NCI-H748 treated with DMSO at 0.1 percent for 48 hours (cell line): ENCODE results near the gene RAB20.
"Not testable (repeated sequence)": the region's sequence is repeated elsewhere in the genome, so short reads cannot be mapped to it uniquely, and the experiment has no call there.

Source experiments
- DNase-seq: peaks from one replicate; lab custom pipeline; 2025; lab: John Stamatoyannopoulos, UW

The RAB20 gene

DNA sequence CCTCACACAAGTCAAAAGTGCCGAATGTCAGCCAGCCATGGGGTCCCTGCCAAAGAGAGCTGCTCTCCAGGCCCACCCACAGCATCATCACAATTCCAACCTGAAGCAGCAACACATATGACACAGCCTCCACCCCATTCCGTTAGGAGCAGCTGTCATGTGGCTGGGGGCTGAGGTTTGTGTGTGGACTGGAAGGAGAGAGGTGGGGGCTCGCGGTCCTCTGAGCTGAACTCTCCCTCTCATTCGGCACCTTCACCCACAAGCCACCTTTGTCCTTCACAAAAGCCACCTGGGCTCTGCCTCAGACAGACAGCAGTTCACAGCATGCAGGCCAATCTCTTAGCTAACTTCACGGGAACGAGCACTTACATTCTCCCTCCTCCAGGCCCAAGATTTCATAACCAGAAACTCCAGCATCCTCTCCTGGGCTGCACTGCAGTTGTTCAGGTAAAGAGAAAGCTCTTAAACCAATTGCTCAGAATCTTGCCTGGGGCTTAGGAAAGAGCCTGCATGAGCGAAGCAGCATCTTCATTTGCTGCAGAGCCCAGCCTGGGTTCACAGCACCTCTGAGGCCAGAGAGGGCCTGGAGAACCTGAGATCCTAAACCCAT lies 7.2 kb downstream of the RAB20 start:
- DNase-seq, result no peak

DNA sequence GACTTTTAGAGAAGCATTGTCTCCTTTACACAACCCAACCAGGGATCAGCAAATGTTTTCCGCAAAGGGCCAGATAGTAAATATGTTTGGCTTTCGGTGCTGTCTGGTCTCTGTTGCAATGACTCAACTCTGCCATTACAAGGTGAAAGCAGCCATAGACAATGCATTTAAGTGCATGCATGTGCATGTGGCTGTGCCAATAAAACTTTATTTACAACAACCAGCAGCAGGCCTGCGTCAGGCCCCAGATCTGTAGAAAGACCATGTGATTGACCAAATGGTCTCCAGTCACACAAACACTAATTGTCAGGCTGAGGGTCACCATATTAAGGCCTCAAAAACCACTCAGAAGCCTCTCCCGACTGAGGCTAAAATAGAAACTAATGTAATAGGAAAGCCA lies 8.1 kb downstream of the RAB20 start:
- DNase-seq, result no peak

DNA sequence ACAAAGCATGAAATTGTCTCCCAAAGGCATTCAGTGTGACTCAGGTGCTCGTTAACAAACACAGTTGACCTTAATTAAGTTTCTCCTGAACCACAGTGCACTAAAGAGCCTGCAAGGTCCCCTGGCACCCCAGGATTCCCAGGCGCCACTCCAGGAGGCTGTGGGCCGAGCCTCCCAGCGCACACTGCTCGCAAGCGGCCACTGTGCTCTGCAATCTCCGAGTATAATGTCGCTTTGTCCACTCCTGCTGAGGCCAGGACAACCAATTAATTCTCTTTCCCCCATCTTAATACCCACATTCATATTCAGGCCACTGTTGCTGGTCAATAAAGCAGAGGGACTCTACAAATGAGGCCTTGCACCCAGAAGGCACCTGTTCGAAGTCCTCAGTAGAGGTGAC lies 8.8 kb downstream of the RAB20 start:
- DNase-seq, result no peak

DNA sequence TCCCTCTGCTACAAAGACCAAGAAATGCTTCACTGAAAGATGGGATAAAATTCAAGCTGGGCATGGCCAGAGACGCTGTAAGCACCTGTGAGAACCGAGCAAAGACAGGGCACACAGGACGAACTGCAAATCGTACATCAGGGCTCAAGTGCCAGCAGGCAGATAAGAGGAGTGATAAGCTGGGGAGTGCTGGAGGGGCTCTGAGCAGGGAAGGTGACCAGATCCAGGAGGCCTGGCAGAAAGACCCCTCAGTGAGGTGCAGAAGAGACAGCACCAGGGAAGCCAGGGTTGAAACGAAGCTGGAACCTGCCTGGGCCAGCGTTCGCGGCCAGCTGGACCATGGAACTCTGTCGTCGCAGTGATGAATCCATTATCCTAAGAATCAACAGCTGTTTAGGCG lies 10.2 kb downstream of the RAB20 start:
- no peak for DNase-seq

DNA sequence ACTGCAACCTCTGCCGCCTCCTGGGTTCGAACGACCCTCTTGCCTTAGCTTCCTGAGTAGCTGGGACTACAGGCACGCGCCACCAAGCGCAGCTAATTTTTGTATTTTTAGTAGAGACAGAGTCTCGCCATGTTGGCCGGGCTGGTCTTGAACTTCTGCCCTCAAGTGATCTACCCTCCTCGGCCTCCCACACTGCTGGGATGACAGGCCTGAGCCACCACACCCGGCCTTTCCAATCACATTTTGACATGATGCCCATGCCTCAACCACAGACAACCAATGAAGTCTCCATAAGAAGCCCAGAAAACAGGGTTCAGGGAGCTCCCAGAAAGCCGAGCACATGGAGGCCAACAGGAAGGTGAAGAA lies 11.7 kb downstream of the RAB20 start:
- DNase-seq, result no peak

DNA sequence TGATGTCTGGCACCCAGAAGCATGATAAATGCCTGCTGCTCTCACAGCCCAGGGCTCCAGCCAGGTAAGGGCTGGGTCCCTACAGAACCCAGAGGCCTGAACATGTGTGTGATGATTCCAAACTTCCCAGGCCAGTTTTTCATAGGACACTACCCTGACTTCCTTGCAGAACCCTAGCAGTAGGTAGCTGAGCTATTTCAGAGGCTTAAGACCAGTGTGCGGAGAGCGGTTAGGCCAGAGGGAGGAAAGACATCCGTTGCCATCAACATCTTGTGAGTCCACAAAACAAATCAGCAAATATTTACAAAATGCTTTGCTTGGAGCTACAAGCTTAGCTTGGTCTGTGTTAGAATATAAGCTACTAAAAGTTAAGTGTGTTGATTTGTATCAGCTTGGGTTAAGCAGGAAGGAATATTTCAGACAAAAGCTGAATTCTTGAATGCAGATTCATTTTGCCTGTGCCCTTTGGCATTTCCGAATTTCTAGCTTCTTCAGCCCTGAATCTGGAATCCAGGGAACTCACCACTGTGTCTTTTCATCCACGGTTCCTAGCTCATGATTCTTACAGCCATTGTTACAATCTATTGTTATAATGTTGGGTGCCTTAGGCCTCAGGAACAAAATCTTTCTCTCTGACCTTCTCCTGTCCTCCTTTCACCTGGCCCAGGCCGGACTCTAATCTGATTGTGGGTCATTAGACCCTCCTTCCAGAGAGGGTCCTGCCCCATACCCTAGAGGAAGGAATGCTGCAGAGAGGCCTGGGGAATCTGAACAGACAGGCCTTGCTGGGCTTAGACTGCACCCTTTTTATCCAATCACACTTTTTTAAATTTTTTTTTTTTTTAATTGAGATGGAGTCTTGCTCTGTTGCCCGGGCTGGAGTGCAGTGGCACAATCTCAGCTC lies 12.4 kb downstream of the RAB20 start:
- no peak for DNase-seq

DNA sequence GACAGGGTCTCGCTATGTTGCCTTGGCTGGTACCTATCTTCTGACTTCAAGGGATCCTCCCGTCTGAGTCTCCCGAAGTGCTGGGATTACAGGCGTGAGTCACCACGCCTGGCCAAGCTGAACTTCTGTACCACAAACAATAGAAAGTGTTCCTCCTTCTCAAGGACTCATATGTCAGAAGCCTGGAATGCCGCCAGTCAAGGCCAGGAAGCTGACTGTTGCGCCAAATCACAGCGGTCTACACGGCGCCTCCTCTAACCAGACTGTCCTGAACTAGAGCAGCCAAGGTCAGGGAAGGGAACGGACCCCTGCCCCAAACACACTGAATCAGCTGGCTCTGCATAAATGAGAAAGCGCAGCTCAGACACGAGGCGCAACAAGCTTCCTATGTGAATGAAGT lies 14.6 kb downstream of the RAB20 start:
- DNase-seq, result no peak

DNA sequence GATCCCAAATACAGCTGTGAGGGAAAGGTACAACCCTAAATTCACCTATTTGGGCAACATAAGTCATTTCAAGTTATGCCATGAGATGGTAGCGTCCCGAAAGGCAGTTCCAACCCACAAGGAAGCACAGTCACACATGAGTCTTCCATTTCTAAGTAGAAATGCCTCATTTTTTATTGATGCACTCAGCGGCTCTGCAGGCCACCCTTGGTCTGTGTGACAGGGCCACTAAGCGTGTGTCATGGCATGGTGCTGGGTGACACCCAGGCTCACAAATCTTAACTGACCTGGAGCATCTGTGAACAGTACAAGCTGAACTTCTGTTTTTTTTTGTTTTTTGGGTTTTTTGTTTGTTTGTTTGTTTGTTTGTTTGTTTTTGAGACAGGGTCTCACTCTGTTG lies 15.1 kb downstream of the RAB20 start:
- DNase-seq, result no peak

DNA sequence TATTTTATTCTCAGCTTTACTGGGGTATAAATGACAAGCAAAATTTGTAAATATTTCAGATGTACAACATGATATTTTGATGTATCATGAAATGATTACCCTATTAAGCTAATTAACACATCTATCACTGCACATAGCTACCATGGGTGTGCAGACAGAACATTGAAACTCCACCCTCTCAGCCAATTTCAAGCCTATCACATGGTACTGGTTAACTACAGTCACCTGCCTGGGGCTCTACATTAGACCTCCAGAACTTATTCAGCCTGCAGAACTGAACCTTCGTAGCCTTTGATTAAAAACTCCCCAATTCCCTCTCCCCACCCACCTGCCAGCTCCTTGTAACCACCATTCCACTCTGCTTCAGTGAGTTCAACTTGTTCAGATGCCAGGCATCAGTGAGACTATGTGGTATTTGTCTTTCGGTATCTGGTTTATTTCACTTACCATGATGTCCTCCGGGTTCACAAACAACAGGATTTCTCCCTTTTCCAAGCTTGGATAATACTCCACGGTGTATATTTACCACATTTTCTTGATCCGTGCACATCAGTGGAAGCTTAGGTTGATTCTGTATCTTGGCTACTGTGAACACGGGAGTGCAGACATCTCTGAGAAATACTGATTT lies 19.2 kb downstream of the RAB20 start:
- no peak for DNase-seq

DNA sequence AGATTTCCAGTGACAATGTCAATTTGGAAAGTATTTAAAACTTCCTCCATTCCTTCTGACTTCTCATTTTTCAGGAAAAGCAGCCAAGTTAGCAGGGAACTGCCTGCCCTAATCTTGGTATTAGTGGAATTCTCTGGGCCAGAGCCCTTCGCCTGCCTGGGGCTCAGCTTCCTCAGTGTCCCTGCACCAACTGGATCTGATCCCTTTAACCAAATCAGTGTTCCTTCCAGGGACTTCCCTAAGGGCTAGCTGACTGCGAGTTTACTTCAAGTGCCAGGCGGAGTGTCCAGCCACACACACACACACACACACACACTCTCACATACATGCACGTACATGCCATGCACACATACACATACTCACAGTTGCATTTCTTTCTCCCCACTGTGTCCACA lies 20.0 kb downstream of the RAB20 start:
- no peak for DNase-seq

DNA sequence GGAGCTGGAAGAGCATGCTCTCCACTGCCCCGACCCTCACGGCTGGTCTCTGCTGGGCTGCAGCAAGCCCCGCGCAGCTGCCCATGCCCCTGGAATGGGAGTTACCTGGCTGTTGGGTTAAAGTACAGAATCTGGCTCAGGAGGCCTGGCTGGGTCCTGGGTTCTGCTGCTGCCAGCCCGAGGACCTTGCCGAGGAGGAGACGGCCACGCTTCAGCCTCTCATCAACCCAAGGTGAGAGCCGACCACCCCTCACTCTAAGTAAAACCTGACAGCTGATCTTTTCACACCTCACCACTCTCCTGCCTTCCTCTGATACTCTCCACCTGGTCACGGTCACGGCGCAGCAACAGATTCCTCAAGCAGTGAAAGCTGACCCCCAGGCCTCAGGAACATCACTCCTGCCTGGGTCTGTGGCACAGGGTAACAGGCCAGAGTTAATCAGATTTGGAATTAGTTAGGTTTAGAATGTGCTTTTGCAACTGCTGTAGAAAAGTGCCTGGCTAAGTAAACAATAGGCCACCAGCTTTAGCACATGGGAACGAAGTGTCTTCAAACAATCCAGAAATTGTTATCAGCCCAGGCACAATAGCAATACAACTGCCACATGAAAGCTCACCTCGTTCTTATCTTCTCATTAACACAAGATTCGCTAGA lies 20.5 kb downstream of the RAB20 start:
- DNase-seq, result no peak

DNA sequence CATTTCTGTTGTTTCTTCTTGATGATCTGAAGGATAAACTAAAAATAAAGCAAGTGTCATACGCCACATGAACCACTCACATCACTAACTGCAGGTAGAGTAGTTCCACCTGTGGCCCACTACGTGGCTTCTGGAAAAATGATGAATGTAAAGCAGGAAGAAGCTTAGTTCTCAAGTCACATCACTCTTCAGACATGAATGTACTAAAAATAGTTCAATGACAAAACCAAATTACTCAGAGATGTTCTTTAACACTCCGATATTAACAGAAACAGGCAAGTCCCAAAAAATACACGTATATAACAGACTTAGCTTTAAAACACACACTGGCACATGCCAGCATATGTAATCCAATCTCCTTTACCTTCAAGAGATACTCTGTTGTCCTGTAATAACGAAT lies 21.6 kb downstream of the RAB20 start:
- DNase-seq, result no peak

DNA sequence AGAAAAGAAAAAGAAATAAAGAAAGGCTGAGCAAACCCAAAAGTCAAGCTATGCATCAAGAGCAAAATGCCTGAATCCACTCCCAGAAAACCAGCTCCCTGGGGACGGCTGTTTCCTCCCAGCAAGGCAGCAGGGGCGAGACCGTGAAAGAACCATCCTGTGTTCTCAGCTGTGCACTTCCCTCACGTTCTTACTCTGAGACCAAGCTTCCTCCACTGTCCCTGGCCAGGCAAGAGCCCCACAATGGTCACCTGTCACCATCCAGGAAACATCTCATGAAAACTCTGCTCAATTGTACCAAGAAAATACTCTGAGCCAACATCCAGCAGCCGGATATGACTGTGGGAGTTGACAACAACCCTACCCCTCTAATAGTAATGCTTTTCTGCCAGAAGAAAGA lies 22.9 kb downstream of the RAB20 start:
- DNase-seq, result no peak

DNA sequence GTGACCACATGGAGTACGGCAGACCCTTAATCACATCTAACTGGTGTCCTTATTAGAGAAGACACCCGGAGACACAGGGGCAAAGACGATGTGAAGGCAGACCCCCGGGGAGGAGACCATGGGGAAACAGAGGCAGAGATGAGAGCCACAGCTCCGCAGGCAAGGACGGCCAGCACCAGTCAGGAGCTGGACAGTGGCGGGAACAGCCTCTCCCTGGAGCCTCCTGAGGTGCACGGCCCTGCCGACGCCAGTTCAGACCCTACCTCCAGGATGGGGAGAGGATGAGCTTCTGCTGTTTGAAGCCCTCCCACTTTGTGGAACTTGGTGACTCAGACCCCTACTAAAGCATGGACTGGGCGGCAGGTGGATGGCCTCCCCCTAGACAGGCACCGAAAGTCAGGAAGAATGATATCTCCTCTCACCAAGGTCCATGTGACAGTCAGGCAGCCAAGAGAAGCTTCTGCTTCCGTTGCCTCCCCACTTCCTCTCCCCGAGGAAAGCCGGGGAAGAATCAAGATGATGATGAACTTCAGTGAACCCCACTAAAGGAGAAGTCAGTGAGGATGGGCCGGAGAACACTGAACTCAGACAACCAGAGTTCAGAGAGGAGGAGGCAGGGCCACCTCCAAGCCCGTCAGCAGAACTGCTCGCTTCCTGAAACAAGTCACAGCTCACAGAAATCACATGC lies 25.4 kb downstream of the RAB20 start:
- DNase-seq, result no peak

DNA sequence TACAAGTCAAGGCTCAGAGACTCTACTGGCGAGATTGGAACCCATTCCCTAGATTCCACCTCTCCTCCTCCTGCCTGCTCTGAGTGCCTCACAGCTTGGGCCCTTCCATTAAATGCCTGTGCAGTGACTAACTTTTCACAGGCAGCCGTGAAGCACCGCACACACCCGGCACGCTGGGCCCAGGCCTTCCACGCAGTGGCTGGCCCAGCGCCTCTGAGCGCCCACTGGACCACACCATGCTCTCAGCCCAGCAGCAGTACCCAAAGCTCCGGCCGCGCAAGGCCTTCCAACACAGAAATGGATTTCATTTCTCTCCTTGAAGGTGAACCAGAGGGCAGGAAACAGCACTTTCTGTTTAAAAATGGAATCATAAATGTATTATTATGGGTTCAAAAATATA lies 26.0 kb downstream of the RAB20 start:
- DNase-seq, result no peak

DNA sequence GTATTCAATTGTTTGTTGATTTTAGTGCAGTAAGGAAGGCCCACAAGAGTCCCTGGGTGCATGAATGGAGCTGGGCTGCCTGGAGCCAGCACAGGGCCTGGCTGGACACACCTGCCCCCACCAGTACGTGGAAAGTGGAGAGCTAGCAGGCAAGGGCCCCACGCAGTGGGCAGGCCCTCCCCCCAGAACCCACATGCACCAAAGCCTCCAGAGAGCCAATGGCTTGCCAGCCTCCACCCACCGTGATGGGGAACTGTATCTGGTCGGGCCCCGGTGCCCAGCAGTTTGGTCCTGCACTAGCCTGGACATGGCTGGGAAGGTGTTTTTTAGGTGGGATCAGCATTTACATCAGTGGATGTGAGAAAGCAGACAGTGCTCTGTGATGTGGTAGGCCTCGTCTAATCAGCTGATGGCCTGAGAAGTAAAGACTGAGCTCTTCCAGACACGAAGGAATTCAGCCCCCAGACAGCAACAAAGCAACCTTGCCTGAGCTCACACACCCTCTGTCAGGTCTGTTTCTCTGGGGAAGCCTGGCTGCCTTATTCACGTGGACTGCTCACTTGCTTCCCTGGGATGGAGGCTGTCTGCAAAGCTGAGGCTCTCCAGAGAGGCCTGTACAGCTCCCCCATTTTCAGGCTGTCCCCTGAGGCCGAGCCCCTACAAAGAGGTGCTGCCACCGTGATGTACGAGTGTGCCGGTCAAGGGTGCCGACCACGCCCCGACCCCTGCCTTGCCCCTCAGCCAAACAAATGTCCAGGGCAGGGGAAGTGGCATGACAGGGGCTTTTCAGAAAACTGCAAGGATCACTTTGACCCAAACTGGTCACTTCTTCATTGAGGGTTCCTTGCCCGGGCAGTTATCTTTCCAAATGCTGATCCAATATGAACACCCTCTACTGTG lies 27.5 kb downstream of the RAB20 start:
- no peak for DNase-seq

DNA sequence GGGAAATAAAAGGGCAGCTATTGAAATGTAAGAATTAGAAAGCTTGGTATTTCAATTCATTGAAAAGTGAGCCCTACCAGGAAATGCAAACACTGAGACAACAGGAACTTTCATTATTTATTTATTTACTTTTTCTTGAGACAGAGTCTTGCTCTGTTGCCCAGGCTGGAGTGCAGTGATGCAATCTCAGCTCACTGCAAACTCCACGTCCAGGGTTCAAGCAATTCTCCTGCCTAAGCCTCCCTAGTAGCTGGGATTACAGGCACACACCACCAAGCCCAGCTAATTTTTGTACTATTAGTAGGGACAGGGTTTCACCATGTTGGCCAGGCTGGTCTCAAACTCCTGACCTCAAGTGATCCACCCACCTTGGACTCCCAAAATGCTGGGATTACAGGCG lies 29.3 kb downstream of the RAB20 start:
- DNase-seq, result not testable (repeated sequence)

DNA sequence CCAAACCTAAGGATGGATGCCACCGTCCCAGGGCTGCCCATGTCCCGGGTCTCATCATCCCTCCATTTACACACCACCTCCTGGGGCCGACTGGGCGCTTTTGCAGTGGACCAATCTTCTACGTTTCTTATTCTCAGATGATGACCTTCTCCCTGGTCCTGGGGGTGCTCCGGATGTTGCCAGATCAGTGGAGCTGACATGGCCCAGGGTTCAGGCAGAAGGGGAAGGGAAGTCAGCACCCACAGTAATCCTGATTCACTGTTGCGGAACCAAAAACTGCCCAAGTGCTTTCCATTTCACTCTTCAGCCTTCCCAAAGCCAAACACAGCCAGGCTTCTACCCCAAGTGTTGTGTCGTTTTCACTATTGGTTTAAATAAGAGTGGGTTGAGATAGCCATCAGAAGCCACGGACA lies 29.8 kb downstream of the RAB20 start:
- DNase-seq, result no peak

DNA sequence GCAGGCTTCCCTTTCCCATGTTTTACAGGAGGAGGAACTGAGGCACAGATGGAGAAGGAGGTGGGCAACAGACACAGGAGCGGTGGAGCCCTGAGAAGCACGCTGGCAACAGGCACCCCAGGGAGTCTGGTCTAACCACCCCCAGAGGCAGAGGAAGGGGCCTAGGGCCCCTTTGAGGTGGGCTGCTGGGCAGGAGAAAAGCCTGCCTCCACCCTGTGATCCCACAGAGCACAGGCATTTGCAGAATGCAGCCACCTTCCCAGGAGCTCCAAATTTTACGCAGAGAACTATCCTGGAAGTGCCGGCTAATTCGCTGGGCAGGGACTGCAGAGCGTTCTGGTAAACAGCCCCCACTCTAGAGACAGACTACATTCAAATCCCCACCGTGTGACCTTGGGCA lies 30.4 kb downstream of the RAB20 start:
- DNase-seq, result no peak

DNA sequence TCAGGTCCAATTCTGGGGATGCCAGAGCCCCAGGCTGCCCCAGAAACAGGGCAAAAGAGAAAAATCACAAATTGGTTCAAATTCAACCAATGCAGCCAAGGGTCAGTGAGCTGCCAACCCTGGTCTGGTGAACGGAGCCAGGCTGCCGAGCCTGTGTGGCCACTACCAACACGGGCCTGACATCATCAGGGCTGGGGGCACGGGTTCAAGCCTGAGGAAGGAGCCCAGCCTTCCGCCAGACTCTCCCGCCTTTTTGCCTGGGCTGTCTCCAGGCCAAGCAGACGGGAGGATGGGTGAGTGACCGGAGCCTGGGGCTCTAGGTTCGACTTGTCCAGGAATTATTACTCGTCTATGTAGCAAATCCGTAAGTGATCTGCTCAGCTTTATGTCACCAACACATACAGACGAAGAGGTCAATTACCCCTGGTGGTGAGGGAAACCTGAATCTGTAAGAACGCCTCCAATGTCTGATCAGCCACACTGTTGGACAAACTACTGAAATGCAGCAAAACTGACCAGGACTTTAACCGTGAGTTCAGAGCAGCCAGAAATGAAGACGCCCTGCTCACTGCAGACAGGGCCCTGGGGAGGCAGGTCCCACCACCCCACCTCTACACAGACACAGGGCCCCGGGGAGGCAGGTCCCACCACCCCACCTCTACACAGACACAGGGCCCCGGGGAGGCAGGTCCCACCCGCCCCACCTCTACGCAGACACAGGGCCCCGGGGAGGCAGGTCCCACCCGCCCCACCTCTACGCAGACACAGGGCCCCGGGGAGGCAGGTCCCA lies 31.8 kb downstream of the RAB20 start:
- no peak for DNase-seq
